NCI-H526 treated with DMSO at 0.1 percent for 48 hours (cell line): ENCODE results near the gene NIPBL.
"Not testable (repeated sequence)": the region's sequence is repeated elsewhere in the genome, so short reads cannot be mapped to it uniquely, and the experiment has no call there.

Experiments used
- DNase-seq: peaks from one replicate; lab custom pipeline; 2025; lab: John Stamatoyannopoulos, UW

Gene NIPBL, protein sequence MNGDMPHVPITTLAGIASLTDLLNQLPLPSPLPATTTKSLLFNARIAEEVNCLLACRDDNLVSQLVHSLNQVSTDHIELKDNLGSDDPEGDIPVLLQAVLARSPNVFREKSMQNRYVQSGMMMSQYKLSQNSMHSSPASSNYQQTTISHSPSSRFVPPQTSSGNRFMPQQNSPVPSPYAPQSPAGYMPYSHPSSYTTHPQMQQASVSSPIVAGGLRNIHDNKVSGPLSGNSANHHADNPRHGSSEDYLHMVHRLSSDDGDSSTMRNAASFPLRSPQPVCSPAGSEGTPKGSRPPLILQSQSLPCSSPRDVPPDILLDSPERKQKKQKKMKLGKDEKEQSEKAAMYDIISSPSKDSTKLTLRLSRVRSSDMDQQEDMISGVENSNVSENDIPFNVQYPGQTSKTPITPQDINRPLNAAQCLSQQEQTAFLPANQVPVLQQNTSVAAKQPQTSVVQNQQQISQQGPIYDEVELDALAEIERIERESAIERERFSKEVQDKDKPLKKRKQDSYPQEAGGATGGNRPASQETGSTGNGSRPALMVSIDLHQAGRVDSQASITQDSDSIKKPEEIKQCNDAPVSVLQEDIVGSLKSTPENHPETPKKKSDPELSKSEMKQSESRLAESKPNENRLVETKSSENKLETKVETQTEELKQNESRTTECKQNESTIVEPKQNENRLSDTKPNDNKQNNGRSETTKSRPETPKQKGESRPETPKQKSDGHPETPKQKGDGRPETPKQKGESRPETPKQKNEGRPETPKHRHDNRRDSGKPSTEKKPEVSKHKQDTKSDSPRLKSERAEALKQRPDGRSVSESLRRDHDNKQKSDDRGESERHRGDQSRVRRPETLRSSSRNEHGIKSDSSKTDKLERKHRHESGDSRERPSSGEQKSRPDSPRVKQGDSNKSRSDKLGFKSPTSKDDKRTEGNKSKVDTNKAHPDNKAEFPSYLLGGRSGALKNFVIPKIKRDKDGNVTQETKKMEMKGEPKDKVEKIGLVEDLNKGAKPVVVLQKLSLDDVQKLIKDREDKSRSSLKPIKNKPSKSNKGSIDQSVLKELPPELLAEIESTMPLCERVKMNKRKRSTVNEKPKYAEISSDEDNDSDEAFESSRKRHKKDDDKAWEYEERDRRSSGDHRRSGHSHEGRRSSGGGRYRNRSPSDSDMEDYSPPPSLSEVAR (N-terminal part only)

DNA sequence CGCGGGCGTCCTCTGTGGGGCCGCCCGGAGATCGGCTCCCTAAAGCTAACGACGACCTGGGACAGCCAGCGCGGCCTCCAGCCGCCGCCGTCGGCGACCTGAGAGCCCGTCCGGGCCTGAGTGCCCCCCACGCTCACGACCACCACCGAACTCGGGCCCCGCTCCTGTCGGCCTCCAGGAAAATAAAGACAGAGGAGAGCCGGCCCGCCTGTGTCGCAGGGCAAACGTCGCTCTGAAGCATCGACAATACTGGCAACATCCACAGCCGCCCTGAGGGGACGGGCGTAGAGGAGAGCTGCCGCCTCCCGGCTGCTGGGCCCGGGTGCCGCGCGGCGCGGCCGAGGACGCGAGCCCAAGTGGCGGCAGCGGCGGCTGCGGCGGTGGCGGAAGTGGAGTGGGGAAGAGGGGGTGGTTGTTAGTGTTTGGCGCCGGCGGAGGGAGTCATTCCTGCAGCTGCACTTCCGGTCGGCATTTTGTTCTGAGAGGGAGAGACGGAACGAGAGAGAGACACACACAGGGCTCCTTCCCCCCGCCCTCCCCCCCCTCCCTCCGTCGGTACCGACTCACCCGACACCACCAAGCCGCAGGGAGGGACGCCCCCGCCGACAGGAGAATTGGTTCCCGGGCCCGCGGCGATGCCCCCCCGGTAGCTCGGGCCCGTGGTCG lies at the start of gene NIPBL:
Gene NIPBL, plus strand, starts transcription at position 471 of the 666 bp plus-strand sequence. CDS start 76,928 bp downstream, outside the sequence.
- peak; percentile 98 for DNase-seq

DNA sequence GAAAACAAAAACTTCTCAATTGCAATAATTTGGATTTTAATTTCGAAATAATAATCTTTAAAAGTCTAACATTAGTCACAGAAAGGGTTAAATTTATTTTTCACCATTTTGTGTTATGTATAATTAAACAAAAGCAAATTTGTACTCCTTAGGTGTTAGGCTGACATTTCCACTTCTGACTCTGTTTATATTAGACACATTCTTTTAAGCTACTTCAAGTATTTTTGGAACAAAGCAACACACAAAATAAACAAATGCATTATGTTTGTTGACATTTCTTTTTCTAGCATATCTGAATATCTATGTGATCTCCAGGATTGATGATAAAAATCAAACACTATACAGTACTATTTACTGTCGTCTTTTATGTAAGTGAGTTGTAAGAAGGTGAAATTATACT lies 44.3 kb upstream of the NIPBL start:
- DNase-seq: no peak

DNA sequence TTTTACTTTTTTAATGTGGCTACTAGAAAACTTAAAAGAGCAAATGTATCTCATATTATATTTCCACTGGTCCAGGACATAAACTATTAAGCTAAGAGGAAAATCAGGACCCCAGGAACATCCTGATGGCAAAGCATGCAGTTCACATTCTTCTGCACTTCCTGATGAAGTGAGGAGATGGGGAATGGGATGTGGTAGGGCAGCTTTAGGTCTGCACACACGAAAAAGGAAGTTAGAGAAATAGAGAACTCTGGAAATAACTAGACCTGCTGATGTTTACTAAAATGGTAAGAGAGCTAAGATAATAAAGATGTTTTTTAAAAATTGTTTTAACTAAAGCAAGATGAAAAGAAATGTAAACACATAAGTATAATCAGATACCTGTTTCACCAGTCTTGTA lies 39.7 kb upstream of the NIPBL start:
- no peak for DNase-seq

DNA sequence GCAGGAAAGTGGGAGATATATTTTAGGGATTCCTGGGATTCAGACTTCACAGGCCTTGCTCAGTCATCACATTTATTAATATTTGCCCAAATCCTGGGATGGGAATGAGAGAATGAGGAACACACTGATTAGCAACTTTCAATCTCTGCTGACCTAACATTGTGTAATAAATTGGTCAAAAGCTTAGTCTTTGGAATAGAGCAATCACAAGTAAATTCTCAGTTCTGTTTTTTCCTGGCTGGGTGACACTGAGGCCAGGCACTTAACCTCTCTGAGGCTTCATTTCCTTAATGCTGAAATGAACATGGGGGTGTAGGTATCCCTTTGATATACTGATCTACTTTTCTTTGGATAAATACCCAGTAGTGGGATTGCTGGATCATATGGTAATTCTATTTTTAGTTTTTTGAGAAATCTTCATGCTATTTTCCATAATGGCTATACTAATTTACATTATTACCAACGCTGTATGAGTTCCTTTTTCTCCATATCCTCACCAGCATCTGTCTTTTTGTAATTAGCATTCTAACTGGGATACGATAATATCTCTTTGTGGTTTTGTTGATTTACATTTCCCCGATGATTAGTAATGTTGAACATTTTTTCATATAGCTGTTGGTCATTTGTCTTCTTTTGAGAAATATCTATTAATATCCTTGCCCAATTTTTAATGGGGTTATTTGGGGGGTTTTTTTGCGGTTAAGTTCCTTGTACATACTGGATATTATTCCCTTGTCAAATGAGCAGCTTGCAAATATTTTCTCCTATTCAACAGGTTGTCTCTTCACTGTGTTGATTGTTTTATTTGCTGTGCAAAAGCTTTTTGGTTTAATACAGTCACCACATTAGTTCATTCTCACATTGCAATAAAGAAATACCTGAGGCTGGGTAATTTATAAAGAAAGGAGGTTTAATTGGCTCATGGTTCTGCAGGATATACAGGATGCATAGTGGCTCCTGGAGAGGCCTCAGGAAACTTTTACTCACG lies 36.8 kb upstream of the NIPBL start:
- peak; percentile 91 for DNase-seq

DNA sequence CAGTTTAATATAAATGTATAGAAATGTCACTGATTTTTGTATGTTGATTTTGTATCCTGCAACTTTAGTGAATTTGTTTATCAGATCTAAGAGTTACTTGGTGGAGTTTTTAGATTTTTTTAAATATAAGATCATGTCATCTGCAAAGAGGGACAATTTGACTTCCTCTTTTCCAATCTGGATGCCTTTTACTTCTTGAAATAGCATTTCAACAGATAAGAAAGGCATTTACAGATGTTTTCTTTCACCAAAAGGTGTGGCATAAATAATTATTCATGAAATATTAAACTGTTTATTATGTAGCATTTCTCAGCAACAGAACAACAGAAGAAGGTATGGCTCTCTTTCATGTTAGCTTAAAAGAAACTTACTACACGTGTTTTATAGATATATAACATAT lies 34.9 kb upstream of the NIPBL start:
- no peak for DNase-seq

DNA sequence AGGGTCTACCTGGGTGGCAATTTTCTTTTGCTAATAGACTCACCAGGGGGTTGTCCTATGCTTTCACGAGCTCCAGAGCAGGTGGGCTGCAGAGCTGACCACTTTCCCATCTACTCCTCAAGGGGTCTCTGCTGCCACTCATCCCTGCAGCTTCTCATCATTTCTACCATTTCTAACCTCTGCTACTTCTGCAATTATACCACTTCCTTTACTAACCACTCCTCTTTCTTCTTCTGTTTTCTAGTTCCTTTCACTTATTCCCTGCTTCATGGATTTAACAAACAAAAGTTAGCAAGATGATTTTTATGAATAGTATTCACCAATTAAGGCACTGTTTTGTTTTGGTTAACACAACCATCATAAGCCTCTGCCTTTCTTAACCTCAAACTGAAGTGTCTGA lies 34.5 kb upstream of the NIPBL start:
- no peak for DNase-seq

DNA sequence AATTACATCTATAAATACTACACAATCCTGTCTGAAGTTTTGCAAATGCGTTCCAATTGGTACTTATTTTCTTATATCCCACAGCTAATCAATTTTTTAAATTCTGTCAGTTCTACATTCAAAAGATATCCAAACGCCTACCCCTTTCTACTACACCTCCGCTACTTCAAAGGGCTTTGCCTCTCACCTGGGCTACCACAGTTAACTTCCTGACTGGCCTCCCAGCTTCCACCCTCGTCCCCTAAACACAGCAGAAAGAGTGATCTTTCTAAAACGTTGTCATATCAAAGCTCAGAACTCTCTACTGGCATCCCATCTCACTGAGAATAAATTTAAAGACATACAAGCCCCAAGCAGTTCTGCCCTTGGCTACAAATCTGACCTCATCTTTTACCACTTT lies 32.3 kb upstream of the NIPBL start:
- DNase-seq: no peak

DNA sequence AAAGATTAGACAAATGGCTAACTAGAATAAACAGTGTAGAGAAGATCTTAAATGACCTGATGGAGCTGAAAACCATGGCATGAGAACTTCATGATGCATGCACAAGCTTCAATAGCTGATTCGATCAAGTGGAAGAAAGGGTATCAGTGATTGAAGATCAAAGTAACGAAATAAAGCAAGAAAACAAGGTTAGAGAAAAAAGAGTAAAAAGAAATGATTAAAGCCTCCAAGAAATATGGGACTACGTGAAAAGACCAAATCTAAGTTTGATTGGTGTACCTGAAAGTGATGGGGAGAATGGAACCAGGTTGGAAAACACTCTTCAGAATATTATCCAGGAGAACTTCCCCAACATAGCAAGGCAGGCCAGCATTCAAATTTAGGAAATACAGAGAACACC lies 28.0 kb upstream of the NIPBL start:
- not testable (repeated sequence) for DNase-seq

DNA sequence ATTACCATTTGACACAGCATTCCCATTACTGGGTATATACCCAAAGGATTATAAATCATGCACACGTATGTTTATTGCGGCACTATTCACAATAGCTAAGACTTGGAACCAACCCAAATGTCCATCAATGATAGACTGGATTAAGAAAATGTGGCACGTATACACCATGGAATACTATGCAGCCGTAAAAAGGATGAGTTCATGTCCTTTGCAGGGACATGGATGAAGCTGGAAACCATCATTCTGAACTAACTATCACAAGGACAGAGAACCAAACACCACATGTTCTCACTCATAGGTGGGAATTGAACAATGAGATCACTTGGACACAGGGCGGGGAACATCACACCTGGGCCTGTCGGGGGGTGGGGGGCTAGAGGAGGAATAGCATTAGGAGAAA lies 23.7 kb upstream of the NIPBL start:
- DNase-seq: not testable (repeated sequence)

DNA sequence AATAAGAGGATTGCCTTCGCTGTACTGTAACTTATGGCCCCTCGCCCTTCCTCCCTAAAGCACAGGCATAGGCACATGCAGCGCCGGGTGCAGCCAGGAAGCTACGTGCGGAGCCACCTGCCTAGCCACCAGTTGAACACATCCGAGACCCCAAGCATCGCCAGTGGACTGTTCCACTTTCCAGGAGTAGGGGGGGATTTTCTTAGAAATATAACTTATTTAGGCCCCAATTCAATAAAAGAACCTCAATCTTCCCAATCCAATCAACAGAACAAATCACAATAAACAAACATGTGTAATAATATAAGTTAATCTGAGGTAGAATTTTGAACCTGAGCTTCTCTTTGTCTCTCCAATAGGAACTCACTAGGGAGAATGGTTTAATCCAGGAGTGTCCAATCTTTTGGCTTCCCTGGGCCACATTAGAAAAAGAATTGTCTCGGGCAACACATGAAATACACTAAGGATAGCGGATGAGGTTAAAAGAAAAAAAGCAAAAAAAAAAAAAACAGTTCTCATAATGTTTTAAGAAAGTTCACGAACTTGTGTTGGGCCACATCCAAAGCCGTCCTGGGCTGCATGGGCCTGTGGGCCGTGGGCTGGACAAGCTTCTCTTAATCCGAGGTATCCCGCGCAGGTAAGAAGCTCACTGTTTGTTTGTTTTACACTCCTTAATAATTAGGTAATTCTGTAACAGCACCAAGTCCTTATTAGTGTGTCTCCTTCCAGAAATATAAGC lies 22.0 kb upstream of the NIPBL start:
- no peak for DNase-seq

DNA sequence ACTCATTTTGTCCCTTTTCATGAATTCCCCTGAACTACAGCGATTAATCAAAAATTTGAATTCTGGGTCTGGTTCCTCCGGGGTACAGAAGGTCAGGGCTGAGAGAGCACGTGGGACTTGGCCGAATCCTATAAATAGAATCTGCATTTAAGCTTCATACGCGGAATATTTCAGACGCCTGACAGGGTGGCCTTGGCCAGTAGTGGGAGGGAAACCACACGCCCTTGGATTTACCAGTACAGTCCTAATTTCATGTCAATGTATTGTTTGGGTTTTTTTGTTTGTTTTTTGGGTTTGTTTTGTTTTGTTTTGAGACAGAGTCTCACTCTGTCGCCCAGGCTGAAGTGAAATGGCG lies 21.5 kb upstream of the NIPBL start:
- no peak for DNase-seq

DNA sequence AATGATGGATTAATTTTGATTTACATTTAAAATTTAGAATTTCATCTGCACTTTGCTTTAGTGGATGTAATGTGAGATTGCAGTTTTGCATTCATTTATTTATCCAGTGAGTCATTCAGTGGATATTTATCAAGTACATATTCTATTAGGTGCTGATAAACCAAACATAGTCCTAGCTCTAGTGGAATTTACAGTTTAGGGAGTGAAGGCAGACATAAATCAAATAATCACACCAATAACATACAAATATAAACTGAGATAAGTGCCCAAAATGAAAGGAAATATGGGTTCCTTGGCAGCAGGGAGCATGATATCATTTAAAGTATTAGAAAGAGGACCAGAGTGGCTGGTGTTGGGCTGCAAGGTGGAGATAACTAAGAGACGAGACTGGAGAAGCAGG lies 14.7 kb upstream of the NIPBL start:
- no peak for DNase-seq

DNA sequence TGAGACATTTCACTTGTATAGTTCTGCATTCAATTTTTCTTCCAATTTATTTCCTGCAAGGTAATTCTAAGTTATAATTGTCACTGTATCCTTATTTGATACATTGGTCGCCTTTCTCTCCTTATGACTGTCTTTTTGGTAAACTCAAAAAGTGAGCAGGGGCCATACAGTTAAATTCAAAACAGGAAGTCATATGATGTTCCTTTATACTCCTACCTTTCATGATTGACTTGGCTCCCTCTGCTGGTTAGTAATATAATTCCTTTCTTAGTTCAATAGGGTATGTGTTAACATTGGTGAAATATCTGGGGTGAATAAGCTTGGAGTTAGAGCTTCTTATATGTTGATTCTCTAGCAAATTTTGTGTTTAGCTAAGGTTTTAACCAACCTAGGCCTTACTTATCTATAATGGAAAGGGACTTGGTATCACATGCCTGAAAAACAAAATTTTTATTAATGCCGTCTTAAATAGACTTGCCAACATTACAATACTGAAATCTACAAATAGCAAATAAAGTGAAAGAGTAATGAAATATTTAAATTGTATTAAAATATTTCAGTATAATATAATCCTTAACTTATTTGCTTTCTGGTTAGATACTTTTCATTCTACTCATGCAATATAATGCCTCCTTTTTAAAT lies 6.0 kb upstream of the NIPBL start:
- DNase-seq: peak; percentile 94

DNA sequence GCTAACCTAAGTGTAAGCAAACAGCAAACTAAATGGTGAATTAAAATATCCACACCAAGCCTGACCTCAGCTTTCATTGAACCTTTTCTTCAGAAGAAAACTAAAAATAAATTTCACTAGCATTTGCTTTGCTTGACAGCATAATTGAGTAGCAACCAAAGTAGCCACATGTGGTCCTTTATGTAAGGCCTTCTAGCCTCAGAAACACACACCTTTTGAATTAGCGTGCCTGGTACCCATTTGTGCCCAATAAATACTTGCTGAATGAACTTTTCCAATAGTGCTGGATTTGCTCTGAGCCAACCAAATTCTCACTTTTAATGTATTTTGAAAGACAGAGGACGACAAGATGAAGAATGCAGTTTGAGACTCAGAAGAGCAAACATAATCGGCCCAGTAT lies 2.1 kb upstream of the NIPBL start:
- DNase-seq: no peak

DNA sequence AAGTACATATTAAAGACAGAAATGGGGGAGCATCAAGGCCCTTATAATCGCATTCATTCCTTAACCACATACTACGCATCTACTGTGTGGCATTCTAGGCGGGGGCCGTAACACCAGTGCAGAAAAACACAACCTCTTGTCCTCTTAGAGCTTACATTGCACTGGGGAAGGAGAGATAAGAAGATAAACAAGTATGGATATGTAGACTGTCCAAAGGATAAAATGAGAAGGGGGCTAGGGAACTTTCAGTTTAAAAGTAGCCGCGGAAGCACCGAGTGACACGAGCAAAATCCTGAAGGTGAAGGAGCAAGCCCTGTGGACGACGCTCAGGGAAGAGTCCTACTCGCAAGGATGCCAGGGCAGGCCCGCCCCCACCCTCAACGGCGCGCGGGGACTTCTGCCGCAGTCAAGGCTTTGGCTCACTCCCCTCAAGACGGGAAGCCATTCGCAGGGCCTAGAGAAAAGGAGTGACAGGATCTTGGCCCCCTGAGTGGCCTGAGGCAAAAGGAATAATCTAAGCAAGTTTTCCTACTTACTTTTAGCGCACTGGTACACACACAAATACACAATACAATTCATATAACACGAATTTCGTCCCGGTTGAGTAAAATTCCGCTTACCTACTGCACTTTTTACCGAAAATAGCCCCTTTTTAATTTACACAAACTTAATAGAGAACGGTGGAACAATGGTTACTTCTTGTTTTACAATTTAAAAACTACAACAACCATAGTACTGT lies 1.3 kb upstream of the NIPBL start:
- DNase-seq: peak; percentile 96

DNA sequence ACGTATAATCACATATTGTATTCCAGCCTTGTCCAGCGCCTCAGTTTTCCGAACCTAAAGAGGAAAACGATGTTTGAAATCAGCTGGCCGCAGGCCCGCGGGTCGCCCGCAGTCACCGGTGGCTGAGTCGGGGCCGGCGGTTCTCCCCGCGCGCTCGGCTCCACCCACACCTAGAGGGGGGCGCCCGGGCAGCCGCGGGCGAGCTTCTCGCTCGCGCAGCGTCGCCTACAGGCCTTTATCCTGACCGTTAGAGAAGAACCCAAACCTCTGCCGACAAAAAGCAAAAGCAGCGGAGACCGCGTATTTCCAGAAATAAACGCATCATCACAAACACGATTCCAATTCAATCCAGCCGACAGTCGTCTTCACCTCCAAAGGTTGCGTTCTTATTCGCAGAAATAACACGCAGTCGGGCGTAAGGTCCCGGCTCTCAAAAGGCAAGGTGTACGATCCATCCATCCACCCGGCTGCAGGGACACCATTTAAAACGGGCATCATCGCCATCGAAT lies 725 bp upstream of the NIPBL start:
- peak; percentile 94 for DNase-seq

DNA sequence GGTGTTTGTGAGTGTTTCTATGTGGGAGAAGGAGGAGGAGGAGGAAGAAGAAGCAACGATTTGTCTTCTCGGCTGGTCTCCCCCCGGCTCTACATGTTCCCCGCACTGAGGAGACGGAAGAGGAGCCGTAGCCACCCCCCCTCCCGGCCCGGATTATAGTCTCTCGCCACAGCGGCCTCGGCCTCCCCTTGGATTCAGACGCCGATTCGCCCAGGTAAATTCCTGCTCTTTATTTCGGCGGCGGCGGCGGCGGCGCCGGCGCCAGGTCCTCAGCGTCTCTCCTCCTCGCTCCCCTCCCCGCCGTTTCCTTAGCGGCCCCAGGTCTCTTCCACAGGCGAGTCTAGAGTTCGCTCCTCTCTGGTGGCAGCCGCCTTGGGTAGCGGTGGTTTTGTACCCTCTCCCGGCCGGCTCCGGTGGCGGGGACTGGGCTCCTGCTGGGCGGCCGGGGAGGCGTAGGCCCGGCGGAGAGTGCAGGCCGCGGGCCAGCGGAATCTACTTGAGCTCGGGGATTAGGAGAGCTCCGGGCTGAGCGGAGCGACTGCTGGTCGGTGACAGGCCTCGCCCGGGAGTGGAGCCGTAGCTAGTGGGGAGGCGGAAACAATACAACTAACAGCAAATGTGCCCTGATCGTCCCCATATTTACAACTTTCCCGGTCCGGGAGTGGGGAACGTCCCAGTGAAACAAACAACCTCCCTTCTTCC lies 547 bp downstream of the NIPBL start:
- peak; percentile 88 for DNase-seq
